Progenitor cell of endocrine pancreas (in vitro differentiated cells): ENCODE results near the gene NRBP1. TPM values are rescaled to one million over a fixed set of nuclear protein-coding genes. Genes with fewer than 3 reads are reported as not detected.
"Not testable (repeated sequence)": the region's sequence is repeated elsewhere in the genome, so short reads cannot be mapped to it uniquely, and the experiment has no call there.

Experiments
- DNase-seq: peaks from one replicate; pipeline ENCODE4 v3.0.0; 2021; ENCODE audit warnings: low spot score; ENCODE audit not compliant: unreplicated experiment
- H3K27ac Mint-ChIP-seq: 2 replicates; pipeline ENCODE4 v1.8.0; 2021; ENCODE audit warnings: mild to moderate bottlenecking, moderate library complexity, mixed read lengths
- H3K27me3 Mint-ChIP-seq: 2 replicates; pipeline ENCODE4 v1.8.0; 2021; ENCODE audit warnings: mixed read lengths
- H3K36me3 Mint-ChIP-seq: 2 replicates; pipeline ENCODE4 v1.8.0; 2022; ENCODE audit warnings: mixed read lengths; ENCODE audit not compliant: insufficient read depth
- H3K4me1 Mint-ChIP-seq: 2 replicates; pipeline ENCODE4 v1.8.0; 2021; ENCODE audit warnings: low read depth, mixed read lengths
- H3K4me3 Mint-ChIP-seq: 2 replicates; pipeline ENCODE4 v1.8.0; 2021; ENCODE audit warnings: low read depth, mild to moderate bottlenecking, moderate library complexity, mixed read lengths
- H3K9me3 Mint-ChIP-seq: 2 replicates; pipeline ENCODE4 v1.8.0; 2021; ENCODE audit warnings: low read depth, mixed read lengths
- total RNA-seq: library from RNA; stranded (reverse); gene quantifications from 2 replicates; pipeline ENCODE4 v1.2.1, GENCODE V29; 2021
- TF ChIP-seq, protein P1 (sequence below): fragments of 200-600 bp; sonication (generic); IDR thresholded peaks from one replicate; pipeline ENCODE4 v1.5.0; 2021; ENCODE audit warnings: antibody characterized with exemption, mild to moderate bottlenecking; ENCODE audit not compliant: unreplicated experiment

NRBP1 gene
- total RNA-seq, 1 donor from 2014 or later, result 120 TPM

DNA sequence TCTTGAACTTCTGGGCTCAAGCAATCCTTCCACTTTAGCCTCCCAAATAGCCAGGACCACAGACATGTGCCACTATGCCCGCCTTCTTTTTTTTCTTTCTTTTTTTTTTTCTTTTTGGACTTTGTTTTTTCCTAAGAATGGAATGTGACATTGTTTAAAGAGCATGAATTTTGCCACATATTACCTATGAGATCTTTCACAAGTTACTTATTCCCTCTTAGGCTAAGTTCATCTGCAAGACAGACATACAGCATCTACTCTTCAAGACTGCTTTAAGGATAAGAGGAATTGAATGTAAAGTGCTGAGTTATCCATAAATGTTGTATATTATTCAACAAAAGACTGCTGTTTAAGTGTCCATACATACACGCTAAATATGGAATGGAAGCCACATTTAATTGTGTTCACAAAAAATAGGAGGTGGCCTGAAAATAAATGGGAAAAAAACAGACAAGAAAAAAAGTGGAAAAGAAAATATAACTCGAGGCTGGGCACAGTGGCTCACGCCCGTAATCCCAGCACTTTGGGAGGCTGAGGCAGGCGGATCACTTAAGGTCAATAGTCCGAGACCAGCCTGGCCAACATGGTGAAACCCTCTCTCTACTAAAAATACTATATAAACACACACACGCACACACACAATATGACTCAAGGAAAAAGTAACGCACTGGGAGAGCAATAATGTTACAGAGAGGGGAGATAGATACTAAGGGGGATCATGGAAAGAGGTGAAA, 15.8 kb upstream of the NRBP1 start:
- Mint-ChIP-seq H3K4me1 (peaks cover 12% of the 10 kb centered on the region), H3K36me3 (peaks cover 4% of the 10 kb centered on the region), H3K4me3 (no peak overlapping the region), H3K27ac (no peak overlapping the region), H3K9me3 (peaks cover 4% of the 10 kb centered on the region), H3K27me3 (peaks cover 7% of the 10 kb centered on the region)
- DNase-seq, result no peak
- TF ChIP-seq, protein P1, sequence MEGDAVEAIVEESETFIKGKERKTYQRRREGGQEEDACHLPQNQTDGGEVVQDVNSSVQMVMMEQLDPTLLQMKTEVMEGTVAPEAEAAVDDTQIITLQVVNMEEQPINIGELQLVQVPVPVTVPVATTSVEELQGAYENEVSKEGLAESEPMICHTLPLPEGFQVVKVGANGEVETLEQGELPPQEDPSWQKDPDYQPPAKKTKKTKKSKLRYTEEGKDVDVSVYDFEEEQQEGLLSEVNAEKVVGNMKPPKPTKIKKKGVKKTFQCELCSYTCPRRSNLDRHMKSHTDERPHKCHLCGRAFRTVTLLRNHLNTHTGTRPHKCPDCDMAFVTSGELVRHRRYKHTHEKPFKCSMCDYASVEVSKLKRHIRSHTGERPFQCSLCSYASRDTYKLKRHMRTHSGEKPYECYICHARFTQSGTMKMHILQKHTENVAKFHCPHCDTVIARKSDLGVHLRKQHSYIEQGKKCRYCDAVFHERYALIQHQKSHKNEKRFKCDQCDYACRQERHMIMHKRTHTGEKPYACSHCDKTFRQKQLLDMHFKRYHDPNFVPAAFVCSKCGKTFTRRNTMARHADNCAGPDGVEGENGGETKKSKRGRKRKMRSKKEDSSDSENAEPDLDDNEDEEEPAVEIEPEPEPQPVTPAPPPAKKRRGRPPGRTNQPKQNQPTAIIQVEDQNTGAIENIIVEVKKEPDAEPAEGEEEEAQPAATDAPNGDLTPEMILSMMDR, result no peak

DNA sequence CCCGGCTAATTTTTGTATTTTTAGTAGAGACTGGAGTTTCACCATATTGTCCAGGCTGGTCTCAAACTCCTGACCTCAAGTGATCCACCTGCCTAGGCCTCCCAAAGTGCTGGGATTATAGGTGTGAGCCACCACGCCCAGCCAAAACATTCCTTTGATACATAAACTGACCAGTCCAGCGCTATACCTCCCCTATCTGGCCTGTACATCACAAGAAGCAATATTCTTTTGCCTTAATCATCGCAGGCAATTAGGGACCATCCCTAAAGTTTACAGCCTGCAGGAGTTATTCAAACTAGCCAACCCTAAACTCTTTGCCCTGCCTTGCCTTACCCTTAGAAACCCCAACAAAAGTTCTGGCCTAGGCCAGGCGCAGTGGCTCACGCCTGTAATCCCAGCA, 12.3 kb upstream of the NRBP1 start:
- Mint-ChIP-seq H3K27me3 (peaks cover 7% of the 10 kb centered on the region), H3K4me3 (no peak overlapping the region), H3K27ac (no peak overlapping the region), H3K9me3 (no peaks in the 10 kb centered on the region), H3K4me1 (no peaks in the 10 kb centered on the region), H3K36me3 (no peaks in the 10 kb centered on the region)
- DNase-seq, result no peak
- TF ChIP-seq, protein P1, result no peak

DNA sequence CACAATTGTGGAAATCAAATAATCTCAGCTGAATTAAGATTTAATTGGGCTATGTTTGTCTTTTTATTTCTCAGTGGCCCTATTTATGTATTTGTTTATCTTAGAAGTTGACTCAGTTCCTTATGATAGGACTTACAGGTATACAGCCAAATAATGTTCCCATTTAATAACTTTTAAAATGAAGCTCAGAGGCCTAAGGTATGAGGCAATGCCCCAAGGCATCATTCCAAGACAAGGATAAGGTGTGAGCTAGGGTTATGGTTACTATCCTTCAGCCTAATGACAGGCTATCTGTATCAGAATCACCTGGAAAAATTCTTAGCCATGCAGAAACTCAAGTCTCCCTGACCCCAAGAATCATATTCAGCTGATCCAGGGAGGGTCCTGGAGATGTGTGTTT, 7.4 kb upstream of the NRBP1 start:
- H3K4me1 Mint-ChIP-seq, result no peaks in the 10 kb centered on the region
- no peak for DNase-seq
- H3K4me3 Mint-ChIP-seq, result no peak overlapping the region
- H3K27me3 Mint-ChIP-seq, result no peaks in the 10 kb centered on the region
- H3K36me3 Mint-ChIP-seq, result no peaks in the 10 kb centered on the region
- H3K27ac Mint-ChIP-seq, result no peak overlapping the region
- no peaks in the 10 kb centered on the region for H3K9me3 Mint-ChIP-seq
- TF ChIP-seq, protein P1, result no peak

DNA sequence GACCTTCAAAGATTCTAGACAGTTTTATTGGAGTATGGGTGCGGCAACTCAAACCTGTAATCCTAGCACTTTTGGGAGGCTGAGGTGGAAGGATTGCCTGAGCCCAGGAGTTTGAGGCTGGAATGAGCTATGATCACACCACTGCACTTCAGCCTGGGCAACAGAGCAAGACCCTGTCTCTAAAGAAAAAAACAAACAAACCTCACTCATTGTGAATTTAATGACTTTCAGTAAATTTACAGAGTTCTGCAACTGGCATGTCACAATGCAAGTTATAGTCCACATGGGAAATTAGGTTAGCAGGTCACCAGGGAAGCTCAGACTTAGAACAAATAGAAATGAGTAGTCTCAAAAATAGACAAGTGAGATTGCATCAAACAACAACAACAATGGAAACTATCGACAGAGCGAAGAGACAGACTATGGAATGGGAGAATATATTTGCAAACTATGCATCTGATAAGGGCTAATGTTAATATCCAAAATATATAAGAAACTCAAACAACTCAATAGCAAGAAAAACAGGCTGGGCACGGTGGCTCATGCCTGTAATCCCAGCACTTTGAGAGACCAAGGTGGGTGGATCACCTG, 6.7 kb upstream of the NRBP1 start:
- H3K4me1 Mint-ChIP-seq, result no peaks in the 10 kb centered on the region
- TF ChIP-seq, protein P1, result no peak
- no peaks in the 10 kb centered on the region for H3K36me3 Mint-ChIP-seq
- no peaks in the 10 kb centered on the region for H3K27me3 Mint-ChIP-seq
- no peak overlapping the region for H3K27ac Mint-ChIP-seq
- H3K4me3 Mint-ChIP-seq, result no peak overlapping the region
- H3K9me3 Mint-ChIP-seq, result no peaks in the 10 kb centered on the region
- no peak for DNase-seq

DNA sequence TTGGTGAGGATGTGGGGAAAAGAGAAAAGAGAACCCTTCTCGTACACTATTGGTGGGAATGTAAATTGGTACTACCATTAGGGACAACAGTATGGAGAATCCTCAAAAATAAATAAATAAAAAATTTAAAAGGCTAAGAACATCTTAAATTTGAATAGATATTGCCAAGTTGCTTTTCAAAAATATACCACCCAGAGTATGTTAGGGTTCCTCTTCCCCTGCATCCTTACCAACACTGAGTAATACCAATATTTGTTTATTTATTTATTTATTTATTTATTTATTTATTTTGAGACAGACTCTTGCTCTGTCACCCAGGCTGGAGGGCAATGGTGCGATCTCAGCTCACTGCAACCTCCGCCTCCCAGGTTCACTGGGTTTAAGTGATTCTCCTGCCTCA, 5.5 kb upstream of the NRBP1 start:
- Mint-ChIP-seq H3K4me1 (peaks cover 4% of the 10 kb centered on the region), H3K36me3 (no peaks in the 10 kb centered on the region), H3K27me3 (no peaks in the 10 kb centered on the region), H3K4me3 (no peak overlapping the region), H3K27ac (no peak overlapping the region), H3K9me3 (no peaks in the 10 kb centered on the region)
- DNase-seq, result no peak
- TF ChIP-seq, protein P1, result no peak

DNA sequence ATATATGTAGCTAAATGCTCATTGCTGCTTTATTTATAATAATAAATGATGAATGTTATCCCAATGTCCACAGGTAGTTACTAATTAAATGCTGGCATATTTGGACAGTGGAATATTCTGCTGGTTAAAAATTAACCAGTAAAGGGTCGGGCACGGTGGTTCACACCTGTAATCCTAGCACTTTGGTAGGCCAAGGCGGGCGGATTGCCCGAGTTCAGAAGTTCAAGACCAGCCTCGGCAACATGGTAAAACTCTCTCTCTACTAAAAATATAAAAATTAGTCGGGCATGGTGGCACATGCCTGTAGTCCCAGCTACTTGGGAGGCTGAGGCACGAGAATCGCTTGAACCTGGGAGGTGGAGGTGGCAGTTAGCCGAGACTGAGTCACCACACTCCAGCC, 3.4 kb upstream of the NRBP1 start:
- H3K9me3 Mint-ChIP-seq, H3K27me3 Mint-ChIP-seq, H3K36me3 Mint-ChIP-seq, H3K27ac Mint-ChIP-seq, DNase-seq, H3K4me3 Mint-ChIP-seq: not testable (repeated sequence)
- H3K4me1 Mint-ChIP-seq, result peaks cover 13% of the 10 kb centered on the region
